Mesothelial cell of epicardium (in vitro differentiated cells): ENCODE results near the gene C1GALT1. TPM values are rescaled to one million over a fixed set of nuclear protein-coding genes. Genes with fewer than 3 reads are reported as not detected.
A peak's percentile ranks its signal among the peaks of the same experiment; 100 is the strongest.

Experiments
- DNase-seq, 2 experiments: peaks; one replicate each; pipeline ENCODE4 v3.0.0; 2021; ENCODE audit warnings: low spot score in 2 of 2; ENCODE audit not compliant: unreplicated experiment in 2 of 2
- H3K27ac Mint-ChIP-seq: 2 replicates; pipeline ENCODE4 v1.8.0; 2021; ENCODE audit warnings: mixed read lengths
- H3K27me3 Mint-ChIP-seq: 2 replicates; pipeline ENCODE4 v1.8.0; 2021; ENCODE audit warnings: low read depth, mixed read lengths
- H3K36me3 Mint-ChIP-seq: 2 replicates; pipeline ENCODE4 v1.8.0; 2021; ENCODE audit warnings: mixed read lengths
- H3K4me1 Mint-ChIP-seq: 2 replicates; pipeline ENCODE4 v1.8.0; 2021; ENCODE audit warnings: mixed read lengths
- H3K4me3 Mint-ChIP-seq: 2 replicates; pipeline ENCODE4 v1.8.0; 2021; ENCODE audit warnings: mild to moderate bottlenecking, moderate library complexity, mixed read lengths
- H3K9me3 Mint-ChIP-seq: 2 replicates; pipeline ENCODE4 v1.8.0; 2021; ENCODE audit warnings: mixed read lengths
- CTCF ChIP-seq: fragments of 200-600 bp; sonication (generic); IDR thresholded peaks from one replicate; pipeline ENCODE4 v1.5.0; 2021; ENCODE audit warnings: antibody characterized with exemption; ENCODE audit not compliant: unreplicated experiment
- total RNA-seq: library from RNA; stranded (reverse); gene quantifications from 3 replicates; pipeline ENCODE4 v1.2.1, GENCODE V29; 2021

Gene C1GALT1
- total RNA-seq, 1 donor from 2014 or later = 36.8 TPM

GRCh38 chr7:7228967-7229366 lies 46.6 kb downstream of the C1GALT1 start:
- Mint-ChIP-seq H3K4me3 (no peak overlapping the region), H3K27me3 (no peaks in the 10 kb centered on the region), H3K9me3 (peaks cover 27% of the 10 kb centered on the region), H3K4me1 (no peaks in the 10 kb centered on the region), H3K36me3 (peaks cover 35% of the 10 kb centered on the region), H3K27ac (no peak overlapping the region)
- TF ChIP-seq CTCF = no peak
- no peak for DNase-seq

GRCh38 chr7:7231000-7231399 lies 48.7 kb downstream of the C1GALT1 start:
- Mint-ChIP-seq H3K4me1 (peaks cover 7% of the 10 kb centered on the region), H3K4me3 (no peak overlapping the region), H3K36me3 (peaks cover 25% of the 10 kb centered on the region), H3K27ac (no peak overlapping the region), H3K27me3 (no peaks in the 10 kb centered on the region), H3K9me3 (peaks cover 19% of the 10 kb centered on the region)
- DNase-seq = no peak
- TF ChIP-seq CTCF = no peak

- no peak overlapping the region for H3K4me3 Mint-ChIP-seq
- peaks cover 10% of the 10 kb centered on the region for H3K4me1 Mint-ChIP-seq
- peaks cover 23% of the 10 kb centered on the region for H3K36me3 Mint-ChIP-seq
- no peak for DNase-seq
- no peak for TF ChIP-seq CTCF
- no peak overlapping the region for H3K27ac Mint-ChIP-seq
- H3K27me3 Mint-ChIP-seq = no peaks in the 10 kb centered on the region
- H3K9me3 Mint-ChIP-seq = peaks cover 19% of the 10 kb centered on the region
Measured at GRCh38 chr7:7231865-7232264, 49.5 kb downstream of the C1GALT1 start.

- H3K27ac Mint-ChIP-seq = peak overlapping the region; percentile 6
- H3K4me1 Mint-ChIP-seq = peaks cover 19% of the 10 kb centered on the region
- no peak for TF ChIP-seq CTCF
- peaks cover 29% of the 10 kb centered on the region for H3K36me3 Mint-ChIP-seq
- DNase-seq = no peak
- H3K9me3 Mint-ChIP-seq = peaks cover 14% of the 10 kb centered on the region
- H3K4me3 Mint-ChIP-seq = no peak overlapping the region
- no peaks in the 10 kb centered on the region for H3K27me3 Mint-ChIP-seq
Measured at GRCh38 chr7:7235347-7235746, 53.0 kb downstream of the C1GALT1 start.

GRCh38 chr7:7236041-7236440 lies 53.7 kb downstream of the C1GALT1 start:
- H3K4me1 Mint-ChIP-seq = peaks cover 19% of the 10 kb centered on the region
- no peaks in the 10 kb centered on the region for H3K27me3 Mint-ChIP-seq

More at GRCh38 chr7:7236041-7236440, 53.7 kb downstream of the C1GALT1 start:
- Mint-ChIP-seq H3K4me3 (no peak overlapping the region), H3K27ac (peak overlapping the region; percentile 2), H3K36me3 (peaks cover 28% of the 10 kb centered on the region), H3K9me3 (peaks cover 10% of the 10 kb centered on the region)
- no peak for DNase-seq
- no peak for TF ChIP-seq CTCF
